Neural progenitor cell (in vitro differentiated cells): ENCODE results near the gene TBX18. TPM values are rescaled to one million over a fixed set of nuclear protein-coding genes. Genes with fewer than 3 reads are reported as not detected.

Experiments
- DNase-seq: peaks from one replicate; pipeline ENCODE4 v3.0.0-alpha.2; 2016; ENCODE audit warnings: low spot score
- H2AFZ ChIP-seq: fragments of 200-600 bp; sonication (generic); replicated peaks from 2 replicates; pipeline ENCODE4 v1.6.1; 2016; ENCODE audit warnings: antibody characterized with exemption
- H3F3A ChIP-seq: fragments of 200-600 bp; sonication (generic); 2 replicates; pipeline ENCODE4 v1.6.1; 2016; ENCODE audit warnings: antibody characterized with exemption, low read depth
- H3K27ac ChIP-seq: fragments of 200-600 bp; sonication (generic); 2 replicates; pipeline ENCODE4 v1.5.1; 2016; ENCODE audit warnings: mild to moderate bottlenecking
- H3K27me3 ChIP-seq: fragments of 200-600 bp; sonication (generic); 2 replicates; pipeline ENCODE4 v1.6.1; 2016; ENCODE audit warnings: mild to moderate bottlenecking, moderate library complexity
- H3K36me3 ChIP-seq: fragments of 200-600 bp; sonication (generic); 2 replicates; pipeline ENCODE4 v1.5.1; 2016
- H3K4me1 ChIP-seq: fragments of 200-600 bp; sonication (generic); 2 replicates; pipeline ENCODE4 v1.6.1; 2016; ENCODE audit warnings: mixed run types
- H3K4me2 ChIP-seq: fragments of 200-600 bp; sonication (generic); 2 replicates; pipeline ENCODE4 v1.6.1; 2016
- H3K4me3 ChIP-seq: fragments of 200-600 bp; sonication (generic); 2 replicates; pipeline ENCODE4 v1.5.1; 2016
- H3K79me2 ChIP-seq: fragments of 200-600 bp; sonication (generic); 2 replicates; pipeline ENCODE4 v1.6.1; 2016; ENCODE audit warnings: low read depth
- H3K9ac ChIP-seq: fragments of 200-600 bp; sonication (generic); 2 replicates; pipeline ENCODE4 v1.6.1; 2016
- H3K9me3 ChIP-seq: fragments of 200-600 bp; sonication (generic); 2 replicates; pipeline ENCODE4 v1.5.1; 2016; ENCODE audit warnings: low read depth
- H4K20me1 ChIP-seq: fragments of 200-600 bp; sonication (generic); 2 replicates; pipeline ENCODE4 v1.6.1; 2016; ENCODE audit warnings: low read depth
- H3K27ac Mint-ChIP-seq: 3 replicates; pipeline ENCODE4 v1.8.0; 2021; ENCODE audit warnings: mixed read lengths
- H3K27me3 Mint-ChIP-seq: 2 replicates; pipeline ENCODE4 v1.8.0; 2022; ENCODE audit warnings: low read depth, mild to moderate bottlenecking, inconsistent platforms, moderate library complexity, mixed read lengths; ENCODE audit not compliant: insufficient read depth
- H3K36me3 Mint-ChIP-seq: 3 replicates; pipeline ENCODE4 v1.8.0; 2021; ENCODE audit warnings: mixed read lengths
- H3K4me1 Mint-ChIP-seq: 3 replicates; pipeline ENCODE4 v1.8.0; 2021; ENCODE audit warnings: mixed read lengths
- H3K4me3 Mint-ChIP-seq: 3 replicates; pipeline ENCODE4 v1.8.0; 2021; ENCODE audit warnings: mild to moderate bottlenecking, moderate library complexity, mixed read lengths
- H3K9me3 Mint-ChIP-seq: 3 replicates; pipeline ENCODE4 v1.8.0; 2020; ENCODE audit warnings: mixed read lengths
- EZH2 ChIP-seq: fragments of 200-600 bp; sonication (generic); IDR thresholded peaks from 2 replicates; pipeline ENCODE4 v1.6.1; 2017; ENCODE audit warnings: antibody characterized with exemption, mild to moderate bottlenecking, moderate library complexity
- EZH2phosphoT487 ChIP-seq: fragments of 200-600 bp; sonication (generic); IDR thresholded peaks from 2 replicates; pipeline ENCODE4 v1.6.1; 2017; ENCODE audit warnings: antibody characterized with exemption
- total RNA-seq: library from RNA; depleted of rRNA; stranded (reverse); fragments of >200 nt; gene quantifications from 2 replicates; pipeline ENCODE4 v1.2.3, GENCODE V29; 2015; ENCODE audit warnings: low replicate concordance
- TF ChIP-seq, protein P1 (sequence below): fragments of 200-600 bp; sonication (generic); IDR thresholded peaks from 2 replicates; pipeline ENCODE4 v1.5.1; 2017; ENCODE audit warnings: antibody characterized with exemption, mild to moderate bottlenecking

Gene TBX18
- total RNA-seq, 1 donor from 2014 or later: not detected

DNA sequence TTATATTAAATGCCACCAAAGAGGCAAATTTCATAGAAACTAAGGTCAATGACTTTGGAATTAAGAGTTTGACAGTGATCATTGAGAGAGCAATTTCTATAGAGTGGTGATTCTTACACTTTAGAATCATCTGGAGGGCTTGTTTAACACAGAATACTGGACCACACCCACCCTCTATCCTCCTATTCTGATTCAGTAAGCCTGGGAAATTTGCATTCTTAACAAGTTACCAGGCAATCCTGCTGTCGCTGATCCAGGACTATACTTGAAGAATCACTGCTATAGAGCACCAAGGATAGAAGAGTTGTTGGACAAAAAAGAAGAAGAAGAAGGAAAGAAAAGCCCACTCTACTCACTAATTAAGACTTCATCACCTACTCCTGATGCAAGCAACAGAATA, 21.3 kb upstream of the TBX18 start:
- H3F3A ChIP-seq: no peaks in the 10 kb centered on the region
- no peak overlapping the region for H3K27ac Mint-ChIP-seq
- DNase-seq: no peak
- H3K27me3 Mint-ChIP-seq: peaks cover 8% of the 10 kb centered on the region
- no peaks in the 10 kb centered on the region for H3K79me2 ChIP-seq
- H3K27ac ChIP-seq: no peak overlapping the region
- no peaks in the 10 kb centered on the region for H3K36me3 Mint-ChIP-seq
- TF ChIP-seq EZH2 (no peak), EZH2phosphoT487 (no peak)
- TF ChIP-seq, protein P1, sequence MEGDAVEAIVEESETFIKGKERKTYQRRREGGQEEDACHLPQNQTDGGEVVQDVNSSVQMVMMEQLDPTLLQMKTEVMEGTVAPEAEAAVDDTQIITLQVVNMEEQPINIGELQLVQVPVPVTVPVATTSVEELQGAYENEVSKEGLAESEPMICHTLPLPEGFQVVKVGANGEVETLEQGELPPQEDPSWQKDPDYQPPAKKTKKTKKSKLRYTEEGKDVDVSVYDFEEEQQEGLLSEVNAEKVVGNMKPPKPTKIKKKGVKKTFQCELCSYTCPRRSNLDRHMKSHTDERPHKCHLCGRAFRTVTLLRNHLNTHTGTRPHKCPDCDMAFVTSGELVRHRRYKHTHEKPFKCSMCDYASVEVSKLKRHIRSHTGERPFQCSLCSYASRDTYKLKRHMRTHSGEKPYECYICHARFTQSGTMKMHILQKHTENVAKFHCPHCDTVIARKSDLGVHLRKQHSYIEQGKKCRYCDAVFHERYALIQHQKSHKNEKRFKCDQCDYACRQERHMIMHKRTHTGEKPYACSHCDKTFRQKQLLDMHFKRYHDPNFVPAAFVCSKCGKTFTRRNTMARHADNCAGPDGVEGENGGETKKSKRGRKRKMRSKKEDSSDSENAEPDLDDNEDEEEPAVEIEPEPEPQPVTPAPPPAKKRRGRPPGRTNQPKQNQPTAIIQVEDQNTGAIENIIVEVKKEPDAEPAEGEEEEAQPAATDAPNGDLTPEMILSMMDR: no peak
- no peak overlapping the region for H3K4me2 ChIP-seq
- no peaks in the 10 kb centered on the region for H3K4me1 Mint-ChIP-seq
- no peak overlapping the region for H2AFZ ChIP-seq
- no peaks in the 10 kb centered on the region for H3K4me1 ChIP-seq
- H4K20me1 ChIP-seq: no peaks in the 10 kb centered on the region
- H3K9me3 Mint-ChIP-seq: no peaks in the 10 kb centered on the region
- no peaks in the 10 kb centered on the region for H3K36me3 ChIP-seq
- peaks cover 58% of the 10 kb centered on the region for H3K27me3 ChIP-seq
- H3K9me3 ChIP-seq: no peaks in the 10 kb centered on the region
- no peak overlapping the region for H3K9ac ChIP-seq
- no peak overlapping the region for H3K4me3 ChIP-seq
- no peak overlapping the region for H3K4me3 Mint-ChIP-seq

DNA sequence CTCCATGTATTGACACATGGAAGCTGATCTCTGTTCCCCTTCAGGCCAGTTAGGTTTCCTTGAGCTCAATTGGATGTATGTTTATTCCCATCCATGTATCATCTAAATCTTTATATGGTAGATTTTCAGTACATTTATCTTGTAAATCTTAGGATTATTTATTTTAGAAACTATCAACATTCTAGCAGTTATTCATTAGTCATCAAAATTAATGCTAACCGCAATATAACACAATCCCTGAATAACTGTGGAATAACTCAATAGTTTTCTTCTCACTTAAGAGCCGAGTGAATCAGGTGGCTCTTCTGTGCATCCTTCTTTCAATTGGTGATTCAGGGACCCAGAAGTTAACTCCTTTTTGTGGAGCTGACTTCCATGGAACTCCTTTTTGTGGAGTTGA, 15.5 kb upstream of the TBX18 start:
- DNase-seq: no peak
- no peaks in the 10 kb centered on the region for H3K9me3 Mint-ChIP-seq
- Histone ChIP-seq H3F3A (no peaks in the 10 kb centered on the region), H3K9me3 (no peaks in the 10 kb centered on the region), H2AFZ (no peak overlapping the region), H3K4me3 (no peak overlapping the region), H3K9ac (no peak overlapping the region), H3K79me2 (no peaks in the 10 kb centered on the region), H4K20me1 (no peaks in the 10 kb centered on the region), H3K36me3 (no peaks in the 10 kb centered on the region), H3K27ac (no peak overlapping the region), H3K4me1 (no peaks in the 10 kb centered on the region), H3K27me3 (peaks cover 99% of the 10 kb centered on the region), H3K4me2 (no peak overlapping the region)
- H3K36me3 Mint-ChIP-seq: no peaks in the 10 kb centered on the region
- no peak overlapping the region for H3K27ac Mint-ChIP-seq
- no peak for TF ChIP-seq EZH2
- TF ChIP-seq, protein P1: no peak
- peaks cover 42% of the 10 kb centered on the region for H3K27me3 Mint-ChIP-seq
- peaks cover 4% of the 10 kb centered on the region for H3K4me1 Mint-ChIP-seq
- H3K4me3 Mint-ChIP-seq: no peak overlapping the region

DNA sequence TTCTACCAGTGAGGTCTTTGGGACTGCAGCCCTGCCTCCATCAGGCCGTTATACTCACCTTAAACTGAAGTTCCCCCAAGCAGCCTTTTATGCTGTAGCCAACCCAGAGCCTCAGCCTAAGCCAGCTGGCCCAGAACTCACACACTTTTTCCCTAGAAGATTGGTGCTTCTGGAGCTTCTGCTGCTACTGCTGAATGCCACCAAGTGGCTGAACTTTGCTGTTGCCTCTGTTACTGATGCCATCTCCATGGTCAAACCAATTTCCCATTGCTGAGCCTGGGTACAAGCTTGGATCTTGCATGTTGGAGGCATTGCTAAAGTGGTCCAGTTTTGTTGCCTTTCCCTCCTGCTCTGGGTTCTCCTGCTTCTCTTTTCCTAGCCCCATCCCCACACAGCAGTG, 15.0 kb upstream of the TBX18 start:
- no peaks in the 10 kb centered on the region for H3K4me1 ChIP-seq
- peaks cover 99% of the 10 kb centered on the region for H3K27me3 ChIP-seq
- no peak overlapping the region for H2AFZ ChIP-seq
- H3K4me3 ChIP-seq: no peak overlapping the region
- no peaks in the 10 kb centered on the region for H3K36me3 Mint-ChIP-seq
- no peak overlapping the region for H3K27ac ChIP-seq
- H3K4me3 Mint-ChIP-seq: no peak overlapping the region
- H3K27ac Mint-ChIP-seq: no peak overlapping the region
- no peaks in the 10 kb centered on the region for H3K9me3 Mint-ChIP-seq
- no peak overlapping the region for H3K9ac ChIP-seq
- DNase-seq: no peak
- H4K20me1 ChIP-seq: no peaks in the 10 kb centered on the region
- no peaks in the 10 kb centered on the region for H3F3A ChIP-seq
- peaks cover 4% of the 10 kb centered on the region for H3K4me1 Mint-ChIP-seq
- H3K9me3 ChIP-seq: no peaks in the 10 kb centered on the region
- H3K36me3 ChIP-seq: no peaks in the 10 kb centered on the region
- no peak for TF ChIP-seq EZH2
- TF ChIP-seq, protein P1: no peak
- no peak for TF ChIP-seq EZH2phosphoT487
- no peak overlapping the region for H3K4me2 ChIP-seq
- peaks cover 41% of the 10 kb centered on the region for H3K27me3 Mint-ChIP-seq
- H3K79me2 ChIP-seq: no peaks in the 10 kb centered on the region
